GM21447 (cell line): ENCODE measurements around the gene WIZ.
"Not testable (repeated sequence)": the region's sequence is repeated elsewhere in the genome, so short reads cannot be mapped to it uniquely, and the experiment has no call there.

Source experiments
- ATAC-seq: cut with Tn5 transposase; IDR thresholded peaks from one replicate; pipeline ENCODE4 v1.9.1; 2021; ENCODE audit not compliant: unreplicated experiment

The WIZ gene

DNA sequence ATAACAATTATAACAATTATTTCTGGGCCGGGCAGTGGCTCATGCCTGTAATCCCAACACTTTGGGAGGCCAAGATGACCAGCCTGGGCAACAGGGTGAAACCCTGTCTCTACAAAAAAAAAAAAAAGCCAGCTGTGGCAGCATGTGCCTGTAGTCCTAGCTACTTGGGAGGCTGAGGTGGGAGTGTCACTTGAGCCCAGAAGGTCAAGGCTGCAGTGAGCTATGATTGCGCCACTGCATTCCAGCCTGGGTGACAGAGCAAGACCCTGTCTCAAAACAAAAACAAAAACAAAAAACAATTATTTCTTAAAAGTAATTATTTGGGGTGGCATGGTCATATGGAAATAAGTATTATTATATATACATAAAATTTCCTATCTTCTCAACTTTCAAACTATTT, 38.4 kb downstream of the WIZ start:
- ATAC-seq: not testable (repeated sequence)

DNA sequence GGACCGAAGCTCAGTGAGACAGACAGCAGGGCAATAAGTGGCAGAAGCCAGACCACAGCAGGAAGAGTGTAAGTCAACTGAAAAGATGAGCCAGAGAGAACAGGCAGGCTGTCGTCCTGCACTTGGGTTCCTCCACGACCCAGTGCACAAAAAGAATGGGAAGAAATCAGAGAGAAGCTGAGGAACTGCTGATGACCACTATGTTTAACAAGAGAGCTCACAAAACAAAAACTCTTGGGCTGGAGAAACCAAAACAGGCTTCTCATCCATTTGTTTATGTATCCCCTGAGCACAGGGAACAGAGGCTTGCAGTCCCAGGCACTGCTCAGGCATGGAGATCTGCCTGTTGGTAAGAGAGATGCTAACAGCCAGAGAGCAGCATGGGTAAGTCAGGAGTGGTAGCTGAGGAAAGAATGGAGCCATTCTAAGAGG, 45.0 kb downstream of the WIZ start:
- ATAC-seq: no peak

DNA sequence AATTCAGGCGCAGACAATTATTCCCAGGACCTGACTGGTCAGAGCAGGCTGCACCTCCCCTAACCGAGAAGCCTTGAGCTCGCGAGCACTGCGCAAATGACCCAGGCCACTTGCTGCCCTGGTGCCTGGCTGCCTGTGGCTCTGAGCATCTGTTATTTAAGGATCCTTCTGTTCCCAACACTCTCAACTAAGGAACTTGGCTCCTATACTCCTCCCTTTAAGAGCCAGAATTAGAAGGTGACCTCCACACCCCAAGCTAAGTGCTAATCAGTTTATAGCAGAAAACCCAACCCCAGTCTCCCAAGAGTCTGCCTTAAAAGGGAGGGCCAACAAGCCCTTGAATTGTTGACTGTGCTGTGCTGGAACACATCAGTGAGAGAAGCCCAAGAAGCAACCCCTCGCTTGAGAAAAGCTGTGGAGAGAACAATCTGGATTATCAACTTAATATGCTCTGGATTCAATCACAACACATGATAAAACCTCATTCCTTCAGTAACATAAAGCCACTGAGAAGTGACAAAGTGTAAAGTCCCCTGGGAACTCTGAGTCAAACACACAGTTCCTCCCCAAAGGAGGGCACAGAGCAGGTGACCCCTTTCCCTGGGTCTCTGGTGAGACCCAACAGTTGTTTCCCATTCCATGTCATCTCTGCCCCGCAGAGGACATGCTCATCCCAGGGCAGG, 45.5 kb downstream of the WIZ start:
- no peak for ATAC-seq

DNA sequence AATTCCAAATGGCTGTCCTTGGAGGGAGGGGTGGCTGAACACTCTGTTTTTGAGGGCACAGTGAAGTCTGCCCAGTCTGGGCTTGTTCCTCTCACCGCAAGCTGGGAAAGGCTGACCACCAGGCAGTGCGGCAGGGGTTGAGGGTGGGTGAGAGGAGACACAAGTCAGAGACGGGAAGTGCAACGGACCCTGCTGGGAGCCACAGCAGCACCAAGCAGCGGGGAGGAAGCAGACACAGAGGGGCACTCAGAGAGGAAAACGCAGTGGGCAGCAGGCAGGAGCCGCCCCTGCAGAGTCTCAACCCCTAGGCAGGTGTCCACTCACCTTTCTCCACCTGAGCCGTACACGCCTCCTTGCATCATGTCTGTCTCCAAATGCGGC, 46.6 kb downstream of the WIZ start:
- no peak for ATAC-seq

DNA sequence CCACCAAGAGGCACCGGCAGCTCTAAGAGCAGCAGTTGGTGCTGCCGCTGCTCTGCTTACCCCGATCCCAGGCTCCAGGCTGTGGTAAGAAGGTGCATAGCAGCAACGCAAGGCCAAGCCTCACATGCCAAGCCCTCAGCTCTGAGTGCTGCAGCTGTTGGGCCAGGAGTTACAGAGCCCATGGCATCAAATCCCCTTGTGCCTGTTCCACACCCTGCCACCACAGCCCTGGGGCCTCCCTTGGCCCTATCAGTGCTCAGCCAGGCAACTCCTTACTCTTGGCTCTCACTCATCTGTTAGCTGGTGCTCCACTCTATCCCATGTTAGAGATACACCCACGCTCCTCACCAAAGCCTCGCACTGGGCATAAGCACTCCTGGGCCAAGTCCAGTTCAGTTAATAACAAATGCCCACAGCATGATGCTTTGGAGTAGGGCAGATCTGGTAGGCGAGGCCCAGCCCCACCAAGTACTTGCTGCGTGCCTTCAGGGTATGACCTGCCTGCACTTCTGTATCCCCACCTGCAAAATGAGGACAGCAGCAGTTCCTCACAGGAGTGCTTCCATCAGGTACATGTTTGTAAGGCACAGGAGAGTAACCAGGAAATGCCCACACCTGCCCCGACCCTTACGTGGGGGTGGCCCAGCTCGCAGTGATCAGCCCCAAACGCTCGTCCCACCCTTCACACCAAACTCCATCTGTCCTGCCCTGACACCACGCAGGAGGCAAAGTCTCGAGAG, 47.2 kb downstream of the WIZ start:
- no peak for ATAC-seq

DNA sequence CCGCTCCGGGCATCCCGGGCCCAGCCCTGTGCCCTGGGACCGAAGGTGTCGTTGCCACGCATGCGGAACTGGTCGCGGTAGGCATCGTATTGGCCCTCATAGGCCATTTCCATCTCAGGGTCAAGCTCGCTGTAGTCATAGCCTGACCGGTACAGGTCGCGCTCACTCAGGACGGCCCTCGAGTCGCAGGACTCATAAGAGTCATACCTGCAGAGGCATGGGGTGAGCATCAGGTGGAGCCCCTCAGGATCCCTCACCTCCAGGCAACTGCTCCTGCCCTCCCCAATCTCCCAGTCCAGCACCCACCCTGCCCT, 48.4 kb downstream of the WIZ start:
- ATAC-seq: no peak

DNA sequence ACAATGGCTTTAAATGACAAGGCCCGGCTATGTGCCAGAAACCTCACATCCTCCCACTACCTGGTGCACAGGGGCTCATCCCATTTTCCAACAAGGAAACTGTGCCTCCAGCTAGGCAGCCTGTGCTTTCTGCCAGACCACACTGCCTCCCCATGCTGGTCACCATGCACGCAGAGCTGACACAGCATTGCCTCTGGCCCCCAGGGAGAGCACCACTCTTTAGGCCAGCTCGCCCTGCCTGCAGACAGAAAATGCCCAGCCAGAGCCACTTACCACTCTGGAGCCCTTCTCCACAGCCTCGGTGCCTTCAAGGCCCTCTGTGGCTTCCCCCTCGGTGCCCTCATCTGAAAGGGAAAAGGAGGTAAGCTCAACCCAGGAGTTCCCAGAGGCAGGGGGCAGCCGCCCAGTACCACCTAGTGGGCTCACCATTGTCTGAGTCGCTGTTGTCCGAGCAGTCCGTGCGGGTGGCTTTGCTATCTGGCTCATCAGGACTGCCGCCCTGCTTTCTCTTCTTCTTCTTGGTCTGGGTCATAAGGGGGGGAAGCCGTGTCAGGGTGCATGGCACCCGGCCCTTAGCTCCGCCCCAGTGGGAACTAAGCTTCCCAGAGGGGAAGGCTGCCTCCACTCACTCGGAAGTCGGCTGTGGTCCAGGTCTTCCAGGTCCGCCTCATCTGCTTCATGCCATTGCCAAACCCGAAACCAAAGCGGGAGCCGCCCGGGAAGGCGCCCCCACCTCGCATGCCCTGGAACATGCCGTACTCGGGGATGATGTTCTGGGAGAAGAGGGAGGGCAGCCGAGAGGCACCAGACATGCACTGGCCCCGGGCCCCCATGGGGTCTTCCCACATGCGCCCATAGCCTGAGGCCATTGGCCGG, 49.0 kb downstream of the WIZ start:
- ATAC-seq: no peak

DNA sequence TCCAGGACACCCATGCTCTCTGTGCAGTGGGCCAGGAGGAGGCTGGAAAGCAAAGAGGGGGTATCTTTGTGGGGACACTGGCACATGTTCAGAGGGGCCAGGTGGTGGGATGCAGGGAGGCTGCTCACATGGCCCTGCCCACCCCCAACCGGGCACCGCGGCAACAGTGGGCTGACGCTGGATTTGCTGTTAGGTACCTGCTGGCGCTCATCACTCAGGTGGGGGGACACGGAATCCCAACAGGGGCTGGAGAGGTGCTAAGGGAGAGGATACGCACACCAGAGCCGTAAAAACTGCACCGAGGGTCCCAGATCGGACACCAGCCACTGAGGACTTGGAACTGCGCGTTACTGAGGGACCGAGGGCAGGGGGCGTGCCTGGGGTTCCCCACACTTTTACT, 50.1 kb downstream of the WIZ start:
- ATAC-seq: no peak

DNA sequence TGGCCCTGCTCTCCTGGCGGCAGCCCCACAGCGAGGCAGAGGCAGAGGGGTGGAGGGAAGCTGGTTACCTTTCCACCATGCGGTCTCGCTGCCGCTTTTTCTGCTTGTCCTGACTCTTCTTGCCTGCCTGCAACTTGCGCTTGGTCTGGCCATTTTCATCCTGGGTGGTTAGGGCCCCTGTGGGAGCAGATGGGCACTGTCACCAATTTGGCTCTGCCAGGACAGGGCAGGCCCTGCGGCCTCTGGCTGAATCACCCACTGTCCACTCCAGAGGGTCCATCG, 50.6 kb downstream of the WIZ start:
- ATAC-seq: no peak

DNA sequence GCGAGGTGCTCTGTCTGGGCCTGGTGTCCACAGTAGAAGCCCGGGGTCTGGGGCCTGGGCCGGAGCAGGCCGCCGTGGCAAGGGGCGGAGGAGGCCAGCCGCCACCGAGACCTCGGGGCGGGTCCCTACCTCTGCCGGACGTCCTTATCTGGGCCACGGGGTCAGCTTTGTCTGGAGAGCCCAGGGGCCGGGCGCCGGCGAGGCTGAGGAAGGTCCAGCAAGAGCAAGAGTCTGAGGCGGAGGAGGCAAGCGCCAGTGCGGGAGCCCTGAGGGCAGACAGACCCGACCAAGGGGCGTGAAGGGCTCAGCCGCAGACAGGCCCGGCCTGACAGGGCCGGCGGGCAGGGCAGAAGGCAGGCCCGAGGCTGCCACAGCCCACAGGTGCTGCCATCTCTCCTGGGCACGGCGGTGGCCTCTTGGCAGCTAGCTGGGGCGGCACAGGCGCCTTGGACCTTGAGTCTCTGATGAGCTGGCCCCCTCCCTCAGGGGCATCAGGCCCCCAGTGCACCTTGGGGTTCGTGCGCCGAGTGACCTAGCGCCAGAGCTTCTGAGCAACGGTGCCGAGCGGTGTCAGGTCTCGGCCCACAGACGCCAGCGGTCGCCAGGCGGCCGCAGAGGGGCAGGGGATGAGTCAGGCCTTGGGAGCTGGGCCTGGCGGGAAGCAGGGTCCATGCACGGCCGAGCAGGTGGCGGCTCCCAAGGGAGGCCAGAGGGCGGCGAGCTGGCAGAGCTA, 51.1 kb downstream of the WIZ start:
- ATAC-seq: no peak

DNA sequence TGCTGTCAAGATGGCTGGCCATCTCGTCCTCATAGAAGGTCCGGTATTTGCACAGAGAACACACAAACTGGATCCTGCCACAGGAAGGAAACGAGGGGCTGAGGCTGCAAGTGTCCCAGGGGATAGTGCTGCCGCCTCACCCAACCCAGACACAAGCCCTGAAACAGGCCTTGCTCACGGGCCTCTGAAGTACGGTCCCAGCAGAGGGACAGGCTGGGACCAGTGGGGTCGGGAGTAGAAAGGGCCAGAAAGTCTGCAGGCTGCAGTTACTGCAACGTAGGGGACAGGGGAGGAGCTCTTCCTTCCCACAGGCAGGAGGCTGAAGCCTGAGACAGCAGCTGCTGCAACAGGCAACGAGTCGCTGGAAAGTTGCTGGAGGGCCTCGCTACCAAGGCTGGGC, 52.0 kb downstream of the WIZ start:
- ATAC-seq: no peak

DNA sequence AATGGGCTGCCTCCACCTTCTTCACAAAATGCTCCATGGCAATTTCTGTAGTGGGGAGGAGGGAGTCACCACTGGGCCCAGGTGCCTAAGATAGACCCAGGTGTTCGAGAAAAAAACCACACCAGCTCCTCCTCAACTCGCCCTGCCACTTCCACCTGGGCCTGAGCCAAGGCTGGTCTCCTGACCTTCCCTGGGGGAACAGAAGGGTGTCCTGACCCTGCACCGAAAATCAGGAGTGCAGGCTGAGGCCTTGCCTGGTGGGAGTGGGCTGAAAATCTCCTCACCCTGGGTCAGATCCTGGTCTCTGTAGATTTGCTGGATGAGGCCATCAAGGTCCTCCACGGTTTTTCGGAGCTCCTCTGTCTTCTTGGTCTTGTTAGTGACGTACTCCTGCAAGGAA, 52.5 kb downstream of the WIZ start:
- no peak for ATAC-seq

DNA sequence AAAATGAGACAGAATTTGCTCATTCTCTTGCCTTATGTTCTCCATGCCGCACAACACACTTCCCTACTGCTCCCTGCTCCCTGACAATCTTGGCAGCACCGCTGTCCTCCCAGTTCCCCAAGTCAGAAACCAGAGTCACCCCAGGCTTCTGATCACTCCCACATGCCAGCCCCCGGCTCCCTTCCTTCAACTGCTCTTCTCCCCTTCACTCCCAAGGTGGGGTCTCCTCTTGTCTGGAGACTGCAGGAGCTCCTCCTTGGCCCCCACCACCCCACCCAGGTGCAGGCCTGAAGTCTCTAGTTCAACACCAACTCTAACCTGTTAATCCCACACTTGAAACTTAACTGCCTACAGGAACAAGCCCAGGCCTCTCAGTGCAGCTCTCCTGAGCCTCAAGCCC, 53.3 kb downstream of the WIZ start:
- ATAC-seq: no peak

DNA sequence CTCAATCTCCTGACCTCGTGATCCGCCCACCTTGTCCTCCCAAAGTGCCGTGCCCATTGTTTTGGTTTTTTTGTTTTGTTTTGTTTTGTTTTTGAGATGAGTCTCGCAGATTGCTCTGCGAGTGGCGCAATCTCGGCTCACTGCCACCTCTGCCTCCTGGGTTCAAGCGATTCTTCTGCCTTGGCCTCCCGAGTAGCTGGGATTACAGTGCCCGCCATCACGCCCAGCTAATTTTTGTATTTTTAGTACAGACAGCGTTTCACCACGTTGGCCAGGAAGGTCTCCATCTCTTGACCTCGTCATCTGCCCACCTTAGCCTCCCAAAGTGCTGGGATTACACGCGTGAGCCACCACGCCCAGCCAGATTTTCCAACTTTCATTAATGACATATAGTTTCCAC, 54.5 kb downstream of the WIZ start:
- ATAC-seq: not testable (repeated sequence)

DNA sequence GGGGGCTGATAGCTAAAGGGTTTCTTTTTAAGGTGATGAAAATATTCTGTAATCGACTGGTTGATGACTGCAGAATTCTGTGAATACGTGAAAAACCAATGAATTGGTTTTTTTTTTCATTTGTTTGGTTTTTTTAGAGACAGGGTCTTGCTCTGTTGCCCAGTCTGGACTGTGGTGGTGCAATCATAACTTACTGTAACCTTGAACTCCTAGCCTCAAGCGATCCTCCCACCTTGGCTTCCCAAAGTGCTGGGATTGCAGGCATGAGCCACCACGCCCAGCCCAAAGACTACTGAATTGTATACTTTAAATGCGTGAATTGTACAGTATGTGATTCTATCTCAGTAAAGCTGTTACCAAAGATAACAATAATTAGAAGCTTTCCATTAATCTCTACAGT, 55.3 kb downstream of the WIZ start:
- no peak for ATAC-seq

DNA sequence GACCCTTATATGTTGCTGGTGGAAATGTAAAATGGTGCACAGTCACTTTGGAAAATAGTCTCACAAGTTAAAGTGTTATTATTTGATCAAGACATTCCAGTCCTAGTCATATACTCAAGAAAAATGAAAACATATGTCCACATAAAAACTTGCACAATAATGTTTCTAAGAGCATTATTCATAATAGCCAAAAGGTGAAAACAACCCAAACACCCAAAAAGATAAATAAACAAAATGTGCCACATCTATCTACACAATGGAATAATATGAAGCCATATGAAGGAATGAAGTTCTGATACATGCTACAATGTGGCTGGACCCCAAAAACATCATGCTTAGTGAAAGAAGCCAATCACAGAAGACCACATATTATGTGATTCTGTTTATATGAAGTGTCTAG, 55.8 kb downstream of the WIZ start:
- ATAC-seq: no peak

DNA sequence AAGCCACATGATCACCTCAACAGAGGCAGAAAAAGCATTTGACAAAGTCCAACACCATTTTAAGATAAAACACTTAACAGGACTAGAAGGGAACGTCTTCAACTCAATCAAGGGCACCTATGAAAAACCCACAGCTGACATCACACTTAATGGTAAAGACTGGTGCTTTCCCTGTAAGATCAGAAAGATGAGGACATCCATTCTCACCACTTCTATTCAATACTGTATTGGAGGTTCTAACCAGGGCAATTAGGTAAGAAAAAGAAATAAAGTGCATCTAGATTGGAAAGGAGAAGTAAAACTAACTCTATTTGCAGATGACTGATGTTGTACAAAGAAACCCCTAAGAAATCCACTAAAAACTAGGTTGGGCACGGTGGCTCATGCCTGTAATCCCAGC, 58.9 kb downstream of the WIZ start:
- no peak for ATAC-seq

DNA sequence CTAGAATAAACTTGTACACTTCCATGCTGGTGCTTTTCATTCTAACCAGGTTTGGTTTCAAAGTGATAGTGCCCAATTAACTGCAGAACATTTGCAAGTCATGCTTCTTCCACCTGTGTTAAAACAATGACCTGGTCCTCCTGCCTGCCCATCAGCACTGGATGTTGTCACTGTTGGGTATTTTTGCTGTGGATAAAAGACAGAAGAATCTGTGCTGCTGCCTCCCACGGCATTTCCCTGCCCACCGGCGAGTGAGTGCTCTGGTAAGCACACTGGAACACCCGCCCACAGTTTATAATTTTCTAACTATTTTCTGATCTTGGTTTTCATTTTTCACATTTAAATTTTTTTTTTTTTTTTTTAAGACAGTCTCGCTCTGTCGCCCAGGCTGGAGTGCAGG, 67.9 kb downstream of the WIZ start:
- ATAC-seq: no peak

DNA sequence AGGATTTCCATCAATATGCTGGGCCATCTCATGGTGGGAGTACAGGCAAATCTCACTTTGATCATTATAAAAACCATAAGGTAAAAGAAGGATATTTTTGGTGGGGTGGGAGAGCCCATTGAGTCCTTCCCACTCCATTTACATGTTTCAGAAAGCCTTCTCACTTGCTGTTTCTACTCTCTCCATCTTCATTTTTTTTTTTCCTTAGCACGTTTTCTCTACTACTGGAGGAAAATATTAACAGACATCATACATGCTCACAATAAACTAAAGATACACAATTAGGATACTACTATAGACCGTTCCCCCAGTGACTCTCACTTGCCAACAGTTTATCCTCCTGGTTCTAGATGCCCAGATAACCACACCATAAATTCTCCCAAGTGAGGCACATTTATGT, 68.3 kb downstream of the WIZ start:
- ATAC-seq: no peak

DNA sequence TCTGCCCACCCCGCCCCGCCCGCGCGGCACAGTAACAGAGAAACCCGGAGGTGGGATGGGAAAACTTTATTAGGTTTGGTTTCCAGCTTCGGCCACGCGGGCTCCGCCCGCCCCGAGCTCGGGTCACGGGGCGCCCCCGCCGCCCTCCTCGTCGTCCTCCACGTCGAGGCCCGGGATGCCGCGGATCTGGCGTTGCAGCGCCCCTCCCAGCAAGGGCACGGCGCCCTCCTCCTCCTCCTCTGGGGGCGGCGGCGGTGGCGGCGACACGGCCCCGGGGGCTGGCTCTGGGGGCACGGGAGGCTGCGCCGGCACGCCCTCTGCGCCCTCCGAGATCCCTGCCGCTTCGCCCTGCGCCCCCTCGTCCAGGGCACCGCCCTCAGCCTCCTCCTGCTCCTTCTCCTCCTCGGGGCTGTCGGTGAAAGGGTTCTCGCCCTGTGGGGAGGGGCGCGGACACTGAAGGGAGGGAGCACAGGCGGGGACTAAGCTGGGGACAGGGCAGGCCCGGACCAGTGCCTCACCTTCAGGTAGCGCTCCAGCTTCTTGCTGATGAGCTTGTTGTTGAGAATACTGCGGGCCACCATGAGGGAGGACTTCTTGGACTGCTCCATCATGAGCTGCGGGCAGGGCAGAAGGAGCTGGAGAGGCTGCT, 69.6 kb downstream of the WIZ start:
- peak; percentile 24 for ATAC-seq
